Measurements from ENCODE around the gene MRPL51. TPM values are rescaled to one million over a fixed set of nuclear protein-coding genes. Genes with fewer than 3 reads are reported as not detected.

MRPL51 gene
- total and polyA plus RNA-seq, 7 experiments from 2014 or later, result 22.5 to 220 (median 82.0) TPM

DNA sequence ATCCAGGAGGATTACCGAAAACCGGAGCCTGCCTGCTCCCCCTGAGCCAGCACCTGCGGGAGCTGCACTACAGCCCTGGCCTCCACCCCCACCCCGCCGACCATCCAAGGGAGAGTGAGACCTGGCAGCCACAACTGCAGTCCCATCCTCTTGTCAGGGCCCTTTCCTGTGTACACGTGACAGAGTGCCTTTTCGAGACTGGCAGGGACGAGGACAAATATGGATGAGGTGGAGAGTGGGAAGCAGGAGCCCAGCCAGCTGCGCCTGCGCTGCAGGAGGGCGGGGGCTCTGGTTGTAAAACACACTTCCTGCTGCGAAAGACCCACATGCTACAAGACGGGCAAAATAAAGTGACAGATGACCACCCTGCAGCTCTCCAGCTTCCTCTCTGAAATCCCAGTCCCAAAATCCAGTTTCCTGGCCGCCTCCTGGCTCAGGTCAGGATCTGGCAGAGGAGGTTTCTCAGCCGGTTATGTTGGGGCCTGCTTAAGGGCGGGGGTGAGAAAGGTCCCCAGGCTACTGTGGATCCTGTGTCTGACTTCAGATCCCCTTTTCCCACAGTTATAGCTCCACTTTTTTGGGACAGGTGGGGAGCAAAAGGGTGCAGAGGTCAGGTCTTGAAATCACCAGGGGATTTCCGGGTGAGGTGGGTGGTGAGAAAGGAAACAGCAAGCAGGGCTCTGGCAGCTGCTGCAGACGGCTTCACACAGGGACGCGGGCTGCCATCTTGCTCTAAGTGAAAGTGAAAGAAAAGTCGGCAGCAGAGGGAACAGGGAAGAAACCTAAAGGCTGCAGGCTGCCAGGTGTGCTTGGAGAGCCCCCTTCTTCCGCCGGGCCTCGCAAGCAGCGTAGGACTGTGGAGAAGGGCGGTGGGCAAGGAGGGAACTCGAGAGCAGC lies 41.5 kb downstream of the MRPL51 start, which contains the start of gene TAPBPL:
TAPBPL (plus strand) TSS at position 695 of the 897 bp plus-strand sequence. CDS start 207 bp downstream, outside the sequence.
- peak within 1 kb of the TSS; percentile 96 to 100 (median 99) for H3K27ac Mint-ChIP-seq

DNA sequence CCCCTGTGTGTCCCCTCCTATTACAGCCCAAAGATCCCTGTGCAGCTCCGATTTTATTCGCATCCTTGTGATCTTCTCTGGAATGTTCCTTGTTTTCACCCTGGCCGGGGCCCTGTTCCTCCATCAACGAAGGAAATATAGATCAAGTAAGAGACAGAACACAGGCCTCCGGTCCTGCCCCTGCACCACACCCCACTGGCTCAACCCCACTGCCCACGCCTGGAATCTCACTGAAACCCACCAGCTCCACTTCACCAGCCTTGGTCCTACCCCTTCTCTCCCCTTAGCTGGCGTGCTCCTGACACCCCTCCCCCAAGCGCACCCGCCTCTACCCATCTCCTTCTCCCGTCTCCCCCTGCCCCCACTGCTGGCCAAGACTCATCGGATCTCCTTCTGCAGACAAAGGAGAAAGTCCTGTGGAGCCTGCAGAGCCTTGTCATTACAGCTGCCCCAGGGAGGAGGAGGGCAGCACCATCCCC lies 42.2 kb downstream of the MRPL51 start:
- peak overlapping the region; percentile 96 for H3K27ac ChIP-seq (ENCODE audit: low read depth, low read length)
- ChIA-PET CTCF (interaction anchor here (0.5 to 6.6 kb wide), 8 partner anchors 11 to 116 kb away, joined by 3 to 46 read pairs (median 6); partner anchors contain the start of gene VAMP1), POLR2A (interaction anchor here (0.6 to 18.5 kb wide), 14 partner anchors 4 to 129 kb away, joined by 3 to 726 read pairs (median 16); partner anchors contain the start of genes CD27, GAPDH, MRPL51 and TAPBPL)
- Mint-ChIP-seq H3K9me3 (peaks cover 0 to 2% (median 0%) of the 10 kb centered on the region in 11 donors), H3K4me3 (peak overlapping the region; percentile 96 to 100 (median 98)), H3K36me3 (peaks cover 3 to 60% (median 30%) of the 10 kb centered on the region in 5 donors), H3K27me3 (no peaks in the 10 kb centered on the region), H3K4me1 (peaks cover 47 to 79% (median 70%) of the 10 kb centered on the region in 7 donors), H3K27ac (peak overlapping the region; percentile 96 to 100 (median 99))
- H3K9me3 ChIP-seq (ENCODE audit: control insufficient read depth in 2 of 3, low read length in 3 of 3), result no peaks in the 10 kb centered on the region
- ATAC-seq, result no peak
- H3K4me1 ChIP-seq (ENCODE audit: control insufficient read depth in 2 of 2, insufficient read depth in 2 of 2, low read length in 2 of 2), result peaks cover 50 to 51% of the 10 kb centered on the region in 2 donors
- intact Hi-C loops (cut with micrococcal nuclease), result loop anchor here in 1 of 2 donors (1.0 kb wide), 1 partner anchor 42 kb away; the partner anchor contains the start of gene MRPL51
- no peak for DNase-seq
- no peaks in the 10 kb centered on the region for H3K27me3 ChIP-seq (ENCODE audit: control insufficient read depth in 2 of 2, insufficient read depth in 2 of 2, low read length in 2 of 2)
- peaks cover 8 to 42% (median 12%) of the 10 kb centered on the region in 3 experiments for H3K36me3 ChIP-seq (ENCODE audit: control insufficient read depth in 2 of 3, insufficient read depth in 3 of 3, low read length in 3 of 3)
- peak overlapping the region; percentile 83 for H3K4me3 ChIP-seq (ENCODE audit: low read length)

More for the DNA sequence above, 41.5 kb downstream of the MRPL51 start, which contains the start of gene TAPBPL:
- H3K4me1 ChIP-seq (ENCODE audit: control insufficient read depth in 2 of 2, insufficient read depth in 2 of 2, low read length in 2 of 2), result peaks cover 50% of the 10 kb centered on the region in 2 donors
- Mint-ChIP-seq H3K27me3 (no peaks in the 10 kb centered on the region), H3K4me1 (peaks cover 50 to 84% (median 73%) of the 10 kb centered on the region in 7 donors), H3K36me3 (peaks cover 3 to 57% (median 27%) of the 10 kb centered on the region in 5 donors), H3K9me3 (peaks cover 0 to 2% (median 0%) of the 10 kb centered on the region in 11 donors), H3K4me3 (peak within 1 kb of the TSS; percentile 96 to 100 (median 98))
- H3K9me3 ChIP-seq (ENCODE audit: control insufficient read depth in 2 of 3, low read length in 3 of 3), result no peaks in the 10 kb centered on the region
- no peaks in the 10 kb centered on the region for H3K27me3 ChIP-seq (ENCODE audit: control insufficient read depth in 2 of 2, insufficient read depth in 2 of 2, low read length in 2 of 2)
- POLR2A ChIA-PET, result interaction anchor here (0.9 to 18.5 kb wide), 16 partner anchors 5 to 162 kb away, joined by 3 to 726 read pairs (median 10); partner anchors contain the start of genes CD27, GAPDH, MRPL51 and TAPBPL
- H3K27ac ChIP-seq (ENCODE audit: low read depth, low read length), result peak within 1 kb of the TSS; percentile 96
- peak; percentile 49 to 93 (median 87) for DNase-seq
- CTCF ChIA-PET, result interaction anchor here (0.7 to 6.6 kb wide), 12 partner anchors 10 to 488 kb away, joined by 3 to 46 read pairs (median 4); partner anchors contain the start of gene VAMP1
- peaks cover 8 to 47% (median 12%) of the 10 kb centered on the region in 3 experiments for H3K36me3 ChIP-seq (ENCODE audit: control insufficient read depth in 2 of 3, insufficient read depth in 3 of 3, low read length in 3 of 3)
- peak; percentile 94 for ATAC-seq
- intact Hi-C loops (cut with micrococcal nuclease), result loop anchor here (1.0 kb wide), 6 partner anchors 7 to 43 kb away; partner anchors contain the start of genes CD27 (in 2 of the 2), MRPL51 (in 1 of the 2) and NCAPD2 (in 1 of the 2)
- H3K4me3 ChIP-seq (ENCODE audit: low read length), result peak within 1 kb of the TSS; percentile 83

DNA sequence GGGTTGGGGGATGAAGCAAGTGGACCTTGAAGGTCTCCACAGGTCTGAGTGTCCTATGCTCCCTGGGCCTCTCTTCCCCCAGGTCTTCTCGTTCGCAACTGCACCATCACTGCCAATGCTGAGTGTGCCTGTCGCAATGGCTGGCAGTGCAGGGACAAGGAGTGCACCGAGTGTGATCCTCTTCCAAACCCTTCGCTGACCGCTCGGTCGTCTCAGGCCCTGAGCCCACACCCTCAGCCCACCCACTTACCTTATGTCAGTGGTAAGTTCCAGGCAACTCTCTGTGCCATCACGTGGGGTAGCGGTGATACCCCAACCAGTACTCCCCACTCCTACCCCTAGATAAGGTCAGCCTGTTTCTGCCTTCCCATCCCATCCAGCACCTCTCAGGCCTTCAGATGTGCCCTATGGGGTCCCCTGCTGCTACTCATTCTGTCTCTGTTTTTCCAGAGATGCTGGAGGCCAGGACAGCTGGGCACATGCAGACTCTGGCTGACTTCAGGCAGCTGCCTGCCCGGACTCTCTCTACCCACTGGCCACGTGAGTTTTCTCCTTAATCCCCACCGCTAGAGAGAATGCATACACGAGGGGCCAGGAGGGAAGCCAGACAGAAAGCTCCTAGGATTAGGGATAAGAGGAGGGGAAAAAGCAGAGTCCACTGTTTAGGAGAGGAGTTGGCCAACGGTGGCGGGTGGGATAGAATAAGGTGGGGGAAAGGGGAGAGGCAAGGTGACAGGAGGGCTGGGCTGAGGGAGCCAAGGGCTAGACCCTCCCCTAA lies 42.8 kb downstream of the MRPL51 start:
- Mint-ChIP-seq H3K4me3 (peak overlapping the region; percentile 96 to 100 (median 98)), H3K9me3 (peaks cover 0 to 2% (median 0%) of the 10 kb centered on the region in 11 donors), H3K27me3 (no peaks in the 10 kb centered on the region), H3K36me3 (peaks cover 7 to 62% (median 34%) of the 10 kb centered on the region in 5 donors), H3K27ac (peak overlapping the region; percentile 96 to 100 (median 99)), H3K4me1 (peaks cover 44 to 73% (median 69%) of the 10 kb centered on the region in 7 donors)
- Histone ChIP-seq H3K27me3 (ENCODE audit: control insufficient read depth in 2 of 2, insufficient read depth in 2 of 2, low read length in 2 of 2) (no peaks in the 10 kb centered on the region), H3K4me1 (ENCODE audit: control insufficient read depth in 2 of 2, insufficient read depth in 2 of 2, low read length in 2 of 2) (peaks cover 48 to 51% of the 10 kb centered on the region in 2 donors), H3K27ac (ENCODE audit: low read depth, low read length) (peak overlapping the region; percentile 96), H3K9me3 (ENCODE audit: control insufficient read depth in 2 of 3, low read length in 3 of 3) (no peaks in the 10 kb centered on the region), H3K36me3 (ENCODE audit: control insufficient read depth in 2 of 3, insufficient read depth in 3 of 3, low read length in 3 of 3) (peaks cover 8 to 43% (median 10%) of the 10 kb centered on the region in 3 experiments), H3K4me3 (ENCODE audit: low read length) (peak overlapping the region; percentile 83)
- POLR2A ChIA-PET, result interaction anchor here (0.6 to 18.5 kb wide), 11 partner anchors 3 to 128 kb away, joined by 3 to 726 read pairs (median 22); partner anchors contain the start of genes CD27, GAPDH, MRPL51 and TAPBPL
- intact Hi-C loops (cut with micrococcal nuclease), result no loop called here
- CTCF ChIA-PET, result interaction anchor here (0.5 to 6.6 kb wide), 4 partner anchors 12 to 103 kb away, joined by 3 to 46 read pairs (median 6); partner anchors contain the start of gene VAMP1
- ATAC-seq (no peak), DNase-seq (no peak)

DNA sequence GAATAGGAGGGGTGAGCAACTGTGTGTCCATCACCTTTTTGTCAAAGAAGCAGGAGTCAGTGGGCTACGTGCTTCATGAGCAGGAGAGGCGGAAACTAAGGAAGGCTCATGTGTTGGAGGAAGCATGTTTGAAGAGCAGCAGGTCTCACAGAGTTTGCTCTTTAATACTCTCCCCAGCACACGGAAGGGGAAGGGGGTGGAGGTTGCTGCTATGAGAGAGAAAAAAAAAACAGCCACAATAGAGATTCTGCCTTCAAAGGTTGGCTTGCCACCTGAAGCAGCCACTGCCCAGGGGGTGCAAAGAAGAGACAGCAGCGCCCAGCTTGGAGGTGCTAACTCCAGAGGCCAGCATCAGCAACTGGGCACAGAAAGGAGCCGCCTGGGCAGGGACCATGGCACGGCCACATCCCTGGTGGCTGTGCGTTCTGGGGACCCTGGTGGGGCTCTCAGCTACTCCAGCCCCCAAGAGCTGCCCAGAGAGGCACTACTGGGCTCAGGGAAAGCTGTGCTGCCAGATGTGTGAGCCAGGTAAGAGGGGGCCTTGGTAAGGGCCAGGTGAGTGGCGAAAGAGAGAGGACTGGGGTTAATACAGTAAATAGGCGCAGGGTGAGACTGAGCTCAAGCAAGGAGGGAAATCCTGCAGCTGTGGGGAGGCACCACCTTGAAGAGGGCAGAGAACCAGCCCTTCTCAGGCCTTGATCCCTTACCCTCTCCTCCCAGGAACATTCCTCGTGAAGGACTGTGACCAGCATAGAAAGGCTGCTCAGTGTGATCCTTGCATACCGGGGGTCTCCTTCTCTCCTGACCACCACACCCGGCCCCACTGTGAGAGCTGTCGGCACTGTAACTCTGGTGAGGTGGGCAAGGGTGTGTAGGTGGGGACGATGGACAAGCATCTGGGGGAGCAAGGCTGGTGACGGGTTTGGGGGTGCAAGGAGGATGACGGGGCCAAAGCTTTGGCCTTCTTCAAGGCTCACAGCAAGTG lies 48.1 kb downstream of the MRPL51 start, which contains the start of gene CD27:
CD27 (plus strand) TSS at position 252 of the 985 bp plus-strand sequence; CDS start at position 393, 141 bp downstream.
- ChIA-PET CTCF (interaction anchor here (0.7 to 5.5 kb wide), 8 partner anchors 10 to 105 kb away, joined by 3 to 51 read pairs (median 10); no protein-coding TSS in a partner anchor), POLR2A (interaction anchor here (0.6 to 18.5 kb wide), 15 partner anchors 11 to 308 kb away, joined by 3 to 726 read pairs (median 5); partner anchors contain the start of genes COPS7A, GAPDH, MLF2 and MRPL51)
- H3K27me3 ChIP-seq (ENCODE audit: control insufficient read depth in 2 of 2, insufficient read depth in 2 of 2, low read length in 2 of 2), result no peaks in the 10 kb centered on the region
- H3K4me3 ChIP-seq (ENCODE audit: low read length), result peak within 1 kb of the TSS; percentile 96
- H3K36me3 Mint-ChIP-seq, result peaks cover 9 to 31% (median 22%) of the 10 kb centered on the region in 5 donors
- no peaks in the 10 kb centered on the region for H3K9me3 ChIP-seq (ENCODE audit: control insufficient read depth in 2 of 3, low read length in 3 of 3)
- peak within 1 kb of the TSS; percentile 92 to 100 (median 95) for H3K27ac Mint-ChIP-seq
- H3K27ac ChIP-seq (ENCODE audit: low read depth, low read length), result peak within 1 kb of the TSS; percentile 87
- H3K36me3 ChIP-seq (ENCODE audit: control insufficient read depth in 2 of 3, insufficient read depth in 3 of 3, low read length in 3 of 3), result peaks cover 0 to 10% (median 0%) of the 10 kb centered on the region in 3 experiments
- DNase-seq (peak in 7 of 9 donors; percentile 53 to 75 (median 67)), ATAC-seq (peak; percentile 85)
- H3K4me1 Mint-ChIP-seq, result peaks cover 27 to 64% (median 56%) of the 10 kb centered on the region in 7 donors
- intact Hi-C loops (cut with micrococcal nuclease), result loop anchor here (1.0 to 2.0 kb wide), 6 partner anchors 7 to 48 kb away; partner anchors contain the start of genes TAPBPL (in 2 of the 2) and MRPL51 (in 1 of the 2)
- no peaks in the 10 kb centered on the region for H3K9me3 Mint-ChIP-seq
- H3K27me3 Mint-ChIP-seq, result no peaks in the 10 kb centered on the region
- H3K4me1 ChIP-seq (ENCODE audit: control insufficient read depth in 2 of 2, insufficient read depth in 2 of 2, low read length in 2 of 2), result peaks cover 27 to 32% of the 10 kb centered on the region in 2 donors
- peak within 1 kb of the TSS; percentile 95 to 100 (median 100) for H3K4me3 Mint-ChIP-seq

All from naive thymus-derived CD4-positive, alpha-beta T cell (primary cell).